Subcutaneous adipose tissue (tissue), 4 donors: ENCODE data around the gene MACROD1. TPM values are rescaled to one million over a fixed set of nuclear protein-coding genes. Genes with fewer than 3 reads are reported as not detected.

Experiments used
- CTCF ChIP-seq: fragments of 450-650 bp; IDR thresholded peaks from one replicate; pipeline ENCODE4 v1.5.1; 2016; ENCODE audit warnings: low read depth, mild to moderate bottlenecking, control low read depth, antibody characterized with exemption, moderate library complexity
- total RNA-seq, 4 donors: library from RNA; depleted of rRNA; stranded (reverse); fragments of >200 nt; gene quantifications; one replicate each; pipeline ENCODE4 v1.1.0, GENCODE V29; 2016

The MACROD1 gene
- total RNA-seq, 4 donors from 2014 or later = 8.0 to 24.0 (median 19.8) TPM

GRCh38 chr11:64058494-64058893 is 107.4 kb downstream of the MACROD1 start:
- no peak for TF ChIP-seq CTCF

GRCh38 chr11:64057890-64058289 is 108.0 kb downstream of the MACROD1 start:
- TF ChIP-seq CTCF = no peak

GRCh38 chr11:64056861-64057260 is 109.1 kb downstream of the MACROD1 start:
- TF ChIP-seq CTCF = no peak

GRCh38 chr11:64056213-64056785 is 109.6 kb downstream of the MACROD1 start:
- no peak for TF ChIP-seq CTCF

- no peak for TF ChIP-seq CTCF
These were observed 110.8 kb downstream of the MACROD1 start for GRCh38 chr11:64055077-64055476.

GRCh38 chr11:64053699-64054098 is 112.2 kb downstream of the MACROD1 start:
- no peak for TF ChIP-seq CTCF

- no peak for TF ChIP-seq CTCF
These were observed 112.8 kb downstream of the MACROD1 start for GRCh38 chr11:64052938-64053622.
